ENCODE results near the gene NCKAP5. TPM values are rescaled to one million over a fixed set of nuclear protein-coding genes. Genes with fewer than 3 reads are reported as not detected.

Gene NCKAP5
- total RNA-seq, 1 donor from 2014 or later, result 2.7 TPM

DNA sequence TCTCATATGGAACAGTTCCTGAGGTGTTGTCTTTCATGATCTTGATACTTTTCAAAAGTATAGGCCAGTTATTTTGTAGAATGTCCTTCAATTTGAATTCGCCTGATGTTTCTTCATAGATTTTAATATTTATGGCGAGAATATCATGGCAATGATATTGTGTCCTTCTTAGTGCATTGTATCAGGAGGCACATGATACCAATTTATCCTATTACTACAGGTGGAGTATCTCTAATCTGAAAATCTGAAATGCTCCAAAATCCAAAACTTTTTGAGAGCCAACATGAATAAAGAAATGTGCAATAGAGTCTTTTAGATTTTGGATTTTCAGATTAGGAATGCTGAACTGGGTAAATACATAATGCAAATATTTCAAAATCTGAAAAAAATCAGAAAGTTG, 681.7 kb downstream of the NCKAP5 start:
- Mint-ChIP-seq H3K9me3 (ENCODE audit: unreplicated experiment) (peaks cover 4% of the 10 kb centered on the region), H3K27ac (ENCODE audit: unreplicated experiment) (no peak overlapping the region), H3K4me3 (ENCODE audit: unreplicated experiment) (no peak overlapping the region), H3K27me3 (ENCODE audit: low read depth, unreplicated experiment) (peaks cover 4% of the 10 kb centered on the region), H3K36me3 (ENCODE audit: low read depth, unreplicated experiment) (no peaks in the 10 kb centered on the region), H3K4me1 (ENCODE audit: low read depth, unreplicated experiment) (no peaks in the 10 kb centered on the region)
- no peak for DNase-seq (ENCODE audit: low read depth)
- H3K4me2 ChIP-seq (ENCODE audit: low read length), result no peak overlapping the region
- H2AFZ ChIP-seq (ENCODE audit: low read depth, low read length), result no peak overlapping the region
- H3K9me3 ChIP-seq (ENCODE audit: insufficient read depth, low read depth, low read length), result no peaks in the 10 kb centered on the region
- TF ChIP-seq EZH2 (IDR thresholded peaks at IDR 0.05; ENCODE audit: insufficient read depth, low read length), result no peak
- TF ChIP-seq, protein P1, sequence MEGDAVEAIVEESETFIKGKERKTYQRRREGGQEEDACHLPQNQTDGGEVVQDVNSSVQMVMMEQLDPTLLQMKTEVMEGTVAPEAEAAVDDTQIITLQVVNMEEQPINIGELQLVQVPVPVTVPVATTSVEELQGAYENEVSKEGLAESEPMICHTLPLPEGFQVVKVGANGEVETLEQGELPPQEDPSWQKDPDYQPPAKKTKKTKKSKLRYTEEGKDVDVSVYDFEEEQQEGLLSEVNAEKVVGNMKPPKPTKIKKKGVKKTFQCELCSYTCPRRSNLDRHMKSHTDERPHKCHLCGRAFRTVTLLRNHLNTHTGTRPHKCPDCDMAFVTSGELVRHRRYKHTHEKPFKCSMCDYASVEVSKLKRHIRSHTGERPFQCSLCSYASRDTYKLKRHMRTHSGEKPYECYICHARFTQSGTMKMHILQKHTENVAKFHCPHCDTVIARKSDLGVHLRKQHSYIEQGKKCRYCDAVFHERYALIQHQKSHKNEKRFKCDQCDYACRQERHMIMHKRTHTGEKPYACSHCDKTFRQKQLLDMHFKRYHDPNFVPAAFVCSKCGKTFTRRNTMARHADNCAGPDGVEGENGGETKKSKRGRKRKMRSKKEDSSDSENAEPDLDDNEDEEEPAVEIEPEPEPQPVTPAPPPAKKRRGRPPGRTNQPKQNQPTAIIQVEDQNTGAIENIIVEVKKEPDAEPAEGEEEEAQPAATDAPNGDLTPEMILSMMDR (IDR thresholded peaks at IDR 0.05; ENCODE audit: insufficient read depth, low read depth, low read length), result no peak
- H3K9ac ChIP-seq (ENCODE audit: low read length), result no peak overlapping the region
- H3K4me3 ChIP-seq (ENCODE audit: insufficient read depth, low read depth, low read length), result no peak overlapping the region
- no peaks in the 10 kb centered on the region for H4K20me1 ChIP-seq (ENCODE audit: insufficient read depth, low read length)
- H3K36me3 ChIP-seq (ENCODE audit: insufficient read depth, low read length), result no peaks in the 10 kb centered on the region
- no peaks in the 10 kb centered on the region for H3K79me2 ChIP-seq (ENCODE audit: insufficient read depth, low read length)
- no peaks in the 10 kb centered on the region for H3K27me3 ChIP-seq (ENCODE audit: insufficient read depth, low read length)
- FAIRE-seq, result no peak
- no peaks in the 10 kb centered on the region for H3K4me1 ChIP-seq (ENCODE audit: insufficient read depth, low read length)
- H3K27ac ChIP-seq (ENCODE audit: low read depth, low read length), result no peak overlapping the region

DNA sequence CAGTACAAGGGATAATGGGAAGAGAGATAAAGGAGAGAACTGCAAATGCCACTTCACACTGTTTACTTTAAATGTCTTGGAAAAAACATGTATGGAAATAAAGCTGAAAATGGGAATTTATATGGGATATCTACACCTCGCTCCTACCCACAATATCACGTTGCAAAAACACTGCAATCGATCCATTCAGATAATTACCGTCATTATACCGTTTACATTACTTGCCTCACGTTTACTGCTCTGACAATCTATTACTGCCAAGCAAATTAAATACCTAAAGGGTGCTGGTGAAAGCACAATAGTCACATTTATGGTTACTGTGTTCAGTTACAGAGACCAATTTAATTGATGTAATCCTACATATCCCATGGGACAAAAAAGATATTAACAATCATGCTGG, 683.6 kb downstream of the NCKAP5 start:
- Mint-ChIP-seq H3K36me3 (ENCODE audit: low read depth, unreplicated experiment) (no peaks in the 10 kb centered on the region), H3K4me3 (ENCODE audit: unreplicated experiment) (no peak overlapping the region), H3K27ac (ENCODE audit: unreplicated experiment) (no peak overlapping the region), H3K4me1 (ENCODE audit: low read depth, unreplicated experiment) (no peaks in the 10 kb centered on the region), H3K27me3 (ENCODE audit: low read depth, unreplicated experiment) (peaks cover 4% of the 10 kb centered on the region), H3K9me3 (ENCODE audit: unreplicated experiment) (peaks cover 4% of the 10 kb centered on the region)
- no peaks in the 10 kb centered on the region for H3K79me2 ChIP-seq (ENCODE audit: insufficient read depth, low read length)
- no peaks in the 10 kb centered on the region for H3K27me3 ChIP-seq (ENCODE audit: insufficient read depth, low read length)
- H3K9ac ChIP-seq (ENCODE audit: low read length), result no peak overlapping the region
- H4K20me1 ChIP-seq (ENCODE audit: insufficient read depth, low read length), result no peaks in the 10 kb centered on the region
- H3K4me2 ChIP-seq (ENCODE audit: low read length), result no peak overlapping the region
- FAIRE-seq (no peak), DNase-seq (ENCODE audit: low read depth) (no peak)
- H3K27ac ChIP-seq (ENCODE audit: low read depth, low read length), result no peak overlapping the region
- no peaks in the 10 kb centered on the region for H3K4me1 ChIP-seq (ENCODE audit: insufficient read depth, low read length)
- H3K4me3 ChIP-seq (ENCODE audit: insufficient read depth, low read depth, low read length), result no peak overlapping the region
- no peaks in the 10 kb centered on the region for H3K9me3 ChIP-seq (ENCODE audit: insufficient read depth, low read depth, low read length)
- H3K36me3 ChIP-seq (ENCODE audit: insufficient read depth, low read length), result no peaks in the 10 kb centered on the region
- H2AFZ ChIP-seq (ENCODE audit: low read depth, low read length), result no peak overlapping the region
- TF ChIP-seq, protein P1 (IDR thresholded peaks at IDR 0.05; ENCODE audit: insufficient read depth, low read depth, low read length), result no peak
- TF ChIP-seq EZH2 (IDR thresholded peaks at IDR 0.05; ENCODE audit: insufficient read depth, low read length), result no peak

DNA sequence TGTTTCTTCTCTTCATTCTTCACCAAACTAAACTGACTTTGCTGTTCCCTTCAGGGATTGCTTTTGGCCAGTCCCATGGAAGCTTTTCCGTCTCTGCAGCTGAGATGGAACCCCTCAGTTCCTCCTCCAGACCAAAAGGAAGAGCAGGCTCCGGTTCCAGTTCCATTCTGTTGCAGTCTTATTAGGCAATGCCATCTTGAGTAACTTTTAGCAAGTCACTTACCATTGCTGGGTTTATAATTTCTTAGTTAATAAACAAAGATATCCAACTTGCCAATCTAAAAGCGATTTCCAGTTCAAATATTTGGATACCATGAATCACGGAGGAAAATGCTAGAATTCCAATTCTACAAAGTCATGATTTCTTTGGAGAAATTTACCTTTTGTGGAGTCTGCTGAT, 684.0 kb downstream of the NCKAP5 start:
- no peak overlapping the region for H3K27ac Mint-ChIP-seq (ENCODE audit: unreplicated experiment)
- H3K4me3 Mint-ChIP-seq (ENCODE audit: unreplicated experiment), result no peak overlapping the region
- no peak overlapping the region for H3K27ac ChIP-seq (ENCODE audit: low read depth, low read length)

More for the DNA sequence above, 684.0 kb downstream of the NCKAP5 start:
- Histone ChIP-seq H3K36me3 (ENCODE audit: insufficient read depth, low read length) (no peaks in the 10 kb centered on the region), H3K4me2 (ENCODE audit: low read length) (no peak overlapping the region), H3K9me3 (ENCODE audit: insufficient read depth, low read depth, low read length) (no peaks in the 10 kb centered on the region), H2AFZ (ENCODE audit: low read depth, low read length) (no peak overlapping the region), H3K79me2 (ENCODE audit: insufficient read depth, low read length) (no peaks in the 10 kb centered on the region), H3K9ac (ENCODE audit: low read length) (no peak overlapping the region), H3K27me3 (ENCODE audit: insufficient read depth, low read length) (no peaks in the 10 kb centered on the region), H3K4me3 (ENCODE audit: insufficient read depth, low read depth, low read length) (no peak overlapping the region), H4K20me1 (ENCODE audit: insufficient read depth, low read length) (no peaks in the 10 kb centered on the region), H3K4me1 (ENCODE audit: insufficient read depth, low read length) (no peaks in the 10 kb centered on the region)
- H3K36me3 Mint-ChIP-seq (ENCODE audit: low read depth, unreplicated experiment), result no peaks in the 10 kb centered on the region
- FAIRE-seq (no peak), DNase-seq (ENCODE audit: low read depth) (no peak)
- peaks cover 4% of the 10 kb centered on the region for H3K9me3 Mint-ChIP-seq (ENCODE audit: unreplicated experiment)
- H3K4me1 Mint-ChIP-seq (ENCODE audit: low read depth, unreplicated experiment), result no peaks in the 10 kb centered on the region
- peaks cover 4% of the 10 kb centered on the region for H3K27me3 Mint-ChIP-seq (ENCODE audit: low read depth, unreplicated experiment)
- TF ChIP-seq EZH2 (IDR thresholded peaks at IDR 0.05; ENCODE audit: insufficient read depth, low read length), result no peak
- TF ChIP-seq, protein P1 (IDR thresholded peaks at IDR 0.05; ENCODE audit: insufficient read depth, low read depth, low read length), result no peak
